Measurements from ENCODE around the gene DET1.

GRCh38 chr15:88512601-88513000, 33.9 kb downstream of the DET1 start:
- TF ChIP-seq POLR2A (IDR thresholded peaks at IDR 0.05): no peak
- TF ChIP-seq CTCF (IDR thresholded peaks at IDR 0.05): no peak
- no peak for TF ChIP-seq EP300 (IDR thresholded peaks at IDR 0.05; ENCODE audit: low read depth)

All from transverse colon (tissue), 3 donors.